ENCODE measurements around the gene PRDM16.

DNA sequence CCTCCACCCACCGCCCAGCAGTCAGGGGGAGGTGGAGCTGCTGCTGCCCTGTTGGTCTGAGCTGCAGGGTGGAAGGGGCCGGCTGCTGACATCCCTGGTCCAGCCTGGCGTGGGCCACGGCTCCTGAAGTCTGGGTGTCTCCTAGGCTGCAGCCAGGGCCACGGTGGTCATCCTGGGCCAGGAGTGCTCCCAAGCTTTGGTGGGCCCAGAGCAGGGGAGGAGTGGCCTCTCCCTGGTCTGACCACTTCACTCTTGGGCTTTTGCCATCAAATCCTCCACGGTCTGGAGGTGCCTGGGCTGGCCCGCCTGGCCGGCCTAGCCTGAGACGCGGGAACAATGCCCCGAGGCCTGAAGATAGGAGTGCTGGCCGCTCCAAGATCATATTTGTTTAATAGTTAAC is 5.8 kb downstream of the PRDM16 start:
- no peak for TF ChIP-seq CTCF (IDR thresholded peaks at IDR 0.05; ENCODE audit: borderline replicate concordance, extremely low read depth, low read length, poor library complexity, severe bottlenecking)
- no peak for TF ChIP-seq EZH2 (IDR thresholded peaks at IDR 0.05; ENCODE audit: borderline replicate concordance, low read depth, low read length, severe bottlenecking)
